Stimulated activated CD4-positive, alpha-beta T cell treated with anti-CD3 and anti-CD28 coated beads, Interleukin-1b, Interleukin-23, amount 100 ng/mL, for 1 hour (primary cell): ENCODE results near the gene PARD6G.

Experiments used
- DNase-seq, 2 donors: peaks; one replicate each; pipeline ENCODE4 v3.0.0-alpha.2; 2020; ENCODE audit warnings: low read depth in 2 of 2

Gene PARD6G

DNA sequence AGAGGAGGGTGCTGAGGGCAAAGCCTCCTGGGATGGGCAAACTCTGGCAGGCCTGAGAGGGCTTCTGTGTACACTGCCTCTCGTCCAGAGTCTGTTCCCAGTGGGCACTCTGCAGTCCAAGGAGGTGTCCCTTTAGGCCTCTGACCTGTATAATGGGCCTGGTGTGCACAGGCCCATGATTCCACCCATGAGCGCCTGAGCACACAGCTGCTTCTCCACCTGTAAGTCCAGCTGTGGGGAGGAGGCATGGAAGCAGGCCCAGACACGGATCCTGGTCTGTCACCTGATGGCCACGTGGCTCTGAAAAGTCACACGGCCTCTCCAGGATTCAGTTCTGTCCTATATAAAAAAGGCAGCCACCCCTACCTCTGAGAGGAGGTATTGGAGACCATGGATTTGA, 57.0 kb downstream of the PARD6G start:
- DNase-seq = no peak

DNA sequence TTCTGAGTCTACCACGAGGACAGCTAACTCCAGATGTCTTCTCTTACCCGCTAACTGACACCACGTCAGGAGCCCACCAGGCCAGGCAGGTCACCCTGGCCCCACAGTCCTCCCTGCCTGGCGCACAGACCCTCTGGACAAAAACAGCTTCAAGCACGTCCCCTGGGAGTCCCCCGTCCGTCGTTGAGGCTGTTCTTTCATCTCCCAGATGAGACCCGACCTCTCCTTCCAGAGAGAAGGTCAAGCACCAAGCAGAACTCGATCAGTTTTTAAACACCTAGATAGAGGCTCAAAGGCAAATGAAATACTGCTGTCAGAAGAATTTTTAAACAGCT, 57.8 kb downstream of the PARD6G start:
- no peak for DNase-seq

DNA sequence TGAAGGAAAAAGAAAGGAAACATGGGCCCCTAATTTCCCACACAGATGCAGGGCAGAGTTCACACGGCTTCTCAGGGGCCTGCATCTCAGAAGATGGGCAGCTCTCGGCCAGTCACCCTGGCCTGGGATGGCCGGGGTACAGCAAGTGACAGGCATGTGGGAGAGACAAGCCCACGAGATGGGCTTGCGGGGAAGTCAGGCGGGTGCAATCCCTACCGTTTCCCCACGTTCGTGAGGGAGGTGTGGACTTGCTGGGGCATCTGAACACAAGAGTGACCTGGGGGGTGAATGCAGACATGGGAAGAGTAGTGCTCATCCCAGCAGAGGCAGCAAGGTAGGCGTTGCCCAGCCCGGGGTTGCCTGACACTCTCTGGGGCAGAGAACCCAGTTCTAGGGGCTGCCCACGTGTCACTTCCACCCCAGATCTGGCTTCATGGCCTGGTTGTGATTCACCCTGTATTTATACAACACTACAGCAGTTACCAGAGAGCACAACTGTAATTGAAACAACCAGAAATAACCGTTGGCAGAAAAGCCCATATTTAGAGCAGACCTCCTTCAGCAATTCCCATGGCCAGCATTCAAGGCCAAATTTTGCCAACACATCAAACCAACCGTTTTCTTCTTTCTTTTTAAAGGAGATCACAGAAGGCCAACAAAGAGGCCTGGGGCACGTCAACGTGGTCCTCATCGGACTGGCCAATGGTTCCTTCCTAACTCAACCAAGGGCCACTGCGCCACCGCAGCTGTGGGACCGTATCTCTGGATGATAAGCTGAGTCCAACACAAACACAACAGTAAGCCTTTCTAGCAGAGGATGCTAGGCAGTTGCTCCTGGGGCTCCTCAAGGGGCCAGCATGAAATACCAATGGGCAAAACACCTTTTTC, 58.4 kb downstream of the PARD6G start:
- DNase-seq = no peak

DNA sequence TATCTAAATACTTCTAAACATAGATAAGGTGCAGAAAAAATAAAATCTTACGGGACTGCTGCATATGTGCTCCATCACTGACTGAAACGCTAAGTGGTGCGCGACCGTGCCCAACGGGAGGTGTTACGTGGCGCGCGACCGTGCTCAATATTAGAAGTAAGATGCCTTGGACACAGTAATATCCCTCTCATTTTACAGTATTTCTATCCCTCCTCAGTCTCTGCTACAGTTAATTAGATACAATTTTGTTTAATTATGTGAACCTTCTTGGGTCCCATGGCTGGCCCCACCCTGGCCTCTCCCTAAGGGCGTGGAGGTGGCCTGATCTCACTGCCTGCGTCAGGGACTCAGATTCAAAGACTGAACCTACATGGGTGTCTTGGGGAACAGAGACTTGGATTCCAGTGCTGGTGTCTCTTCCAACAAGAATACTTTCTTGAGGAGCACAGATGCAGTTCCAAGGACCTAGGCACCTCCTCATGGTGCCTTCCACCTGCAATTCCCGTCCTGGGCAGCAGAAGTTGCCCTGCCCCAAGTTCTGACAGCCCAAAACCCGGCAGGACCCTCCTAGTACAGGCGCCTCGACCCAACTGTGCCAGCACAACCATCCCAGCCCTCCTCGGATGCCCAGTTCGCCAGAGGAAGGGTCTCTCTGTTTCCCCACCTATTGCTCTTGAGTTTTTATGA, 59.2 kb downstream of the PARD6G start:
- no peak for DNase-seq

DNA sequence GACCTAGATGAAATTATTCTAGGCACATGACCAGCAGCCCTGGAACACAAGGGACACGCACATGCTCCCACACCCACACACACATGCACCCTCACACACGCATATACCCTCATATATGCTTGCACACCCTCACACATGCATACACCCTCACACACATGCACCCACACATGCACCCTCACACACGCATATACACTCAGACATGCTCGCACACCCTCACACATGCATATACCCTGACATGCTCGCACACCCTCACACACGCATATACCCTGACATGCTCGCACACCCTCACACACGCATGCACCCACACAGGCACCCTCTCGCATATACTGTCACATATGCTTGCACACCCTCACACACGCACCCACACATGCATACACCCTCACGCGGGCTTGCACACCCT, 61.8 kb downstream of the PARD6G start:
- DNase-seq = no peak

DNA sequence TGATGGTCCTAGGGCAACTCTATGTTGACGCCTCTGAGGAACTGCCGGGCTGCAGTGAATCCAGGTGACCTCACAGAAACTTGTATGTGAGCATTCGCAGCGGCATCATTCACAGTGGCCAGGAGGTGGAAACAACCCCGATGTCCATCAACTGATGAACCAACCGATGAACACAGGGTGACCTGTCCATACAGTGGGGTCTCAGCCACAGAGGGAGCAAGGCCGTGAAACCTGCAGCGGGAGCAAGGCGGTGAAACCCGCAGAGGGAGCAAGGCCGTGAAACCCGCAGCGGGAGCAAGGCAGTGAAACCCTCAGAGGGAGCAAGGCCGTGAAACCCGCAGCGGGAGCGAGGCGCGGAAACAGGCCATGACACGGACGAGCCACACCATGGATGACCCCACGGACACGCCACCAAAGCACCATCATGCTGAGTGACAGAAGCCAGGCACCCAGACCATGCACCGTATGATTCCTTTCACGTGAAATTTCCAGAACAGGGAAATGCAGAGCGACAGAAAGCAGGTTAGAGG, 63.0 kb downstream of the PARD6G start:
- no peak for DNase-seq

DNA sequence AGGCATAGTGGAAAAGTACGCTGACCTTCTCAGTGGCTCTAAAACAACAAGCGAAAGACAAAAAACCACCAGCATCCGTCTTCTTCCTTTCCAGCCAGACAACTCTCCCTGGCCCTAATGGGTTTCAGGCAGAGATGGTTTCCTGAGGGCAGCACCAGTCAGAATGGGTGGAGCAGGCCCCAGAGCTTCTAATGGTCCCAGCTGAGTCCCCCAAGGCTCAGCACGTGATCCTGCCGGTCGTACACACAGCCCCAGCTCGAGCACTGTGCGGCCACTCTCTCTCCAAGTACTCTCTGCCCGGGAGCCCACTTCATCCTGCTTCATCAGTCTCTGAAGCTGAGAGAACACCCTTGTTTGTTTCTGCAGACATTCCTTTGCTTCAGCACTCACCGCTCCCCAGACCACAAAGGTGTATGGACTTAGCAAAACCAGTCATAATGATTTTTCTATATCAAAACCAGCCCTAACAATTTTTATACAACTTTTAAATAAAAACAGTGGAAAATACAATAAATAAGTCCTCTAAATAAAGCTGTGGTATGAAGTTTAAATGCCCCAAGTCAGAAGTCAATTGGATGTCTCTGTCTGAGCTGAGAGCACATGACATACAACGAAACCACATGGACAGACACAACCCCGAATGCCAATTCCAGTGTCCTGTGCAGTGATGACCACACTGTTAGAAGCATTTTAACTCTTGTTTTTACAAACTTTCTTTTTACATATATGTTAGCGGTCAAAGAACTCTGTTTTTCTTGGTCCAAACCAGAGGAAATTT, 63.9 kb downstream of the PARD6G start:
- no peak for DNase-seq

DNA sequence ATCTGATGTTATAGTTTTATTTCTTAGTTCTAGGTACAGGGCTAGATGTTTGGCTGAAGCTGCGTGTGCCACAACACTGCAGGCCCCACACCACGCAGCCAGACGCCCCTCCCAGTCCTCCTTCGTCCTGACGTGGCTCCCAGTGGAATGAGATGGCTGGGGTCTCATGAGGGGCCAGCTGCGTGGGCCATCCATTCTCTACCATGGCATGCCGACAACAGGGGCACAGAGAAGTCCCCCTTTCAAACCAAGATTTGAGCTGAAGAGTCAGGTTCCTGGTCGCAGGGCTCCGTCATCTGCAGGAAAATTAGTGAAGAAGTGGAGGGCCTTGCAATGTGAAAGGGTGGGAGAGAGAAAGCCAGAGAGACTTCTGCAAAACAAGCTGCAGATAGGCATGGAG, 64.5 kb downstream of the PARD6G start:
- DNase-seq = no peak

DNA sequence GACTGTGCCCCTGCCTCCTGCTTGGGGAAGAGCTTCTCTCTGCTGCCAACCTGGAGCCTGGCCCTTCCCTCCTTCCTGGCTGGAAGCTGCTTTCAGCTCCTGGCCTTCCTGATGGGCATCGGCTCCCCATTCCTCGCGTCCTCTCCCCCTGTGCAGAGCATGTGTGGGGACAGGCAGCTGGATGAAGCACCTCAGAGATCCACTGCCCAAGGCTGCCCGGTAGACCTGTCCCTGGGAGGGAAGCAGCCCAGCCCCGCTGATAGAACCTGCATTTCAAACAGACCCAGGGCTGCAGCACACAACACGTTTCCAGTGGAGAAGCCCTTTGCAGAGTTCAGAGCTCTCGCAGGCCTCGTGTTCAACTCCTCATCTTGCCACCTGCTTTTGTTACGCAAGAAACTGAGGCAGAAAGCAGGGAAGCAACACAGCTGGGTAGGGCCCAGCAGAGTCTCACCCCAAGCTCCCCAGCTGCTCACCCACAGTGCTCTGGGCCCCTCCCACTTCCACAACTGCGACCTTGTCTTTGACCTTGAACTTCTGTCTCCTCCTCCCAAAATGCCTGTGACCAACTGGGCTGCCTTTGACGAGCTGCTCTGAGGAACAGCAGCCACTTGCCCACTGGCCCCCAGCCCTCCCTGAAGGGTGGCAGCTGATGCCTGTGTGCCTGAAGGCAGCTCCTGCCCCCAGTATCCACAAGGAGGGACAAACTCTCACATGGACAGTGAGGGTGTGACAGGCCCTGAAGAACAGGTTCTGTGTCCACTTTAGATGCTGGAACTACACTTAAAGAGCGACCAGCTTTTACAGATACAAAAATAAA, 65.5 kb downstream of the PARD6G start:
- DNase-seq = no peak

DNA sequence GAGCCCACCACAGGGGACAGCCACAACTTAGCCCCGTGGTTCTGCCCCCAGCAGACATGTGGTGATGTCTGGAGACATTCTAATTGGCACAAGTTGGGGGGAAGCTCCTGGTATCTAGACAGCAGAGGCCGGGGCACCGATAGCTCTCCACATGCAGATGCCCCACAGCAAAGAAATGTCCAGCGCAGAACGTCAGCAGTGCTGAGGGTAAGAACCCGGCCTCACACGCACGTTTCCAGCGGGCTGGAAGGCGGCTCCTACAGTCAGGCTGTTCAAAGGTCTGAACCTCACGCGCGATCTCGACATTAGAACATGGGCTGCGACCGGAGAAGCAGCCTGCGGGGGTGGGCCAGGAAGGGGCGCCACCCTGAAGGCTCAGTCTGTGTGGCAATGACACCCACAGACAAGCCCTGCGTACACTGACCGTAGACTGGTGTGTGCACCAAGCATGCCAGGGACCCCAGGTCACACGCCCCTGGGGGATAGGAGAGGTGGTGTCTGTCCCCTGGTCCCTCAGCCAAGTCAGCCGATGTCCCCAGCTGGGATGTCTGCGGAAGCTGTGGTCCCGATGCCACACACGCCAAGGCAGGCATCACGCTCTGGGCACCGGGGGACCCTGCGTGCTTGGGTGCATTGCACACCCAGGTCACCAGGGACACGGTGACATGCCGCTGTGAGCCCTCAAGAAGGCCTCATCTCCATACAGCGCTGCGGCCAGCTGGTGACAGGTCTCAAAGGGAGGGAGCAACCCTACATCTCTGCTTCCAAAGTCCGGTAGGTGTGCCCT, 66.3 kb downstream of the PARD6G start:
- DNase-seq = no peak

DNA sequence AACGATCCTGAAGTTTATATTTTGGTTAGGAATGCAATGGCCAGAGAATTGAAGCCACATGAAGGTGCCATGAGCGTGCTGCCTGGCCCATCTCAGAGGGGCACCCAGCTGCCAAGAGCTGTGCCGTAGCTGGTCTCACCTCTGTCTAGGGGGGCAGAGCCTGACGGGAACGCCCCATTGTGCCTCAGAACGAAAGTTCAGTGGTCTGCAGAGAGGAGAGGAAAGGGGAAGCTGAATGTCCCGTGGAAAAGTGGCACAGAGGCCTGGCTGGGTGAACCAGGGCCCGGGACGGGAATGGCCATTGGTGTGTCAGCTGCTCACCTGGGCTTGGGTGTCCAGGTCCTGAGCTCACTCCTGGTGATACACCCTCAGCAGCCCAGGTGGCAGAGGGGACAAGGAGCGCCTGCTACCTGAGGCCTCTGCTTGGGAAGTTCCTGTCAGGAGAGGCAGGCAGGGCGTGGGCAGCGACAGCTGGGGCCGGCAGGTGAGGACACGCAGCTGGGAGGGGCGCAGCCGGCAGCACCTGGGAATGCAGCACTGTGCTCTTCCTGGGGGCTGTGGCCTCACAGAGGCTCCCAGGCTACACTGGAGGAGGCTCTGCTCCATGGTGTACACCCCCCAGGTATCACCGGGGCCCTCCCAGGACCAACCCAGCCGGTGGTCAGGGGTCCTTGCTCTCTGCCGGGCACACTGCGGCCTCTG, 67.3 kb downstream of the PARD6G start:
- DNase-seq = no peak

DNA sequence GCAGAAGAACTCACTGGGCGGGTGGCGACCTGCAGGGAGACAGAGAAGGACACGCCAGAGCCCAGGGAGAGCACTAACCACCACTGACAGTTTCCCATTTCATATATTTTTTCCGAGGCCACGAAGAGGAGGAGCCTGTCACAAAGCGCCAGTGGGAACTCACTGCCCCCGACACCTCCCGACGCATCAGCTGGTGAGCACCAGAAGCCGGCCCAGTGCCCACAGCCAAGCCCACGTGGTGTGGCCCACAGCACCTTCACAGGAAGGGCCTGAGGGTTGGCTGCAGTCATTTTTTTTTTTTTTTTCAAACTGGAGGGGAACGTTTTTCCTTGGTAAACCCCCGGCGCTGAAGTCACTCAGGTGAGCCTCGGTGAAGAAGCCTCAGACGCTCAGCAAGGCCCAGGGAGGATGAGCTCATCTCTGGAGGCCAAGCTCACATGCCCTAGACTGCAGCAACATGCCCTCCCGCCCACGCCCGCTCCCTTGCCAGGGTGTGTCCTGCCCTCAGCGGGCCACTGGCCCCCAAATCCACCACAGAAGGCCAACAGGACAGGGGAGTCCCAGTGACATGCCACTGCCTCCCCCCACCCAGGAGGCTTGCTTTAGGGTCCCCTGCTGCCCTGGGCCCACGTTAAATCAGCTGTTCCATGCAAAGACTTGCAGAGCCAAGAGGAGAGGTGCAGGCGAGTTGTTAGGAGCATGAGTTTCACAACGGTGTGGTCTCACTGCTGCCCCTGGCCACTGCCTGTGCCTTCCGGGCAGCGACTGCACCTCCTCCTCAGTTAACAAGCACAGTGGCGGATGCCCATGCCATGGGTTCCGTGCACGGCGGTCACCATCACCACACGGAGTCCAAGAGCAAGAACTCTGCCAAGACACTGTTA, 68.1 kb downstream of the PARD6G start:
- DNase-seq = no peak

DNA sequence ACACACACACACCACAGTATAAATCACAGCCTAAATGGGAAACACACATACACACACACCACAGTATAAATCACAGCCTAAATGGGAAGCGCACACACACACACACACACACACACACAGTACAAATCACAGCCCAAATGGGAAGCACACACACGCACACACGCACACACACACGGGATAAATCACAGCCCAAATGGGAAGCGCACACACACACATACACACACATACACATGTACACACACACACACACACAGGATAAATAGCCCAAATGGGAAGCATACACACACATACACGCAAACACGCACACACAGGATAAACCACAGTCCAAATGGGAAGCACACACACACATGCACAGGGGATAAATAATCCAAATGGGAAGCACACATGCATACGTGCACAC, 70.2 kb downstream of the PARD6G start:
- no peak for DNase-seq

DNA sequence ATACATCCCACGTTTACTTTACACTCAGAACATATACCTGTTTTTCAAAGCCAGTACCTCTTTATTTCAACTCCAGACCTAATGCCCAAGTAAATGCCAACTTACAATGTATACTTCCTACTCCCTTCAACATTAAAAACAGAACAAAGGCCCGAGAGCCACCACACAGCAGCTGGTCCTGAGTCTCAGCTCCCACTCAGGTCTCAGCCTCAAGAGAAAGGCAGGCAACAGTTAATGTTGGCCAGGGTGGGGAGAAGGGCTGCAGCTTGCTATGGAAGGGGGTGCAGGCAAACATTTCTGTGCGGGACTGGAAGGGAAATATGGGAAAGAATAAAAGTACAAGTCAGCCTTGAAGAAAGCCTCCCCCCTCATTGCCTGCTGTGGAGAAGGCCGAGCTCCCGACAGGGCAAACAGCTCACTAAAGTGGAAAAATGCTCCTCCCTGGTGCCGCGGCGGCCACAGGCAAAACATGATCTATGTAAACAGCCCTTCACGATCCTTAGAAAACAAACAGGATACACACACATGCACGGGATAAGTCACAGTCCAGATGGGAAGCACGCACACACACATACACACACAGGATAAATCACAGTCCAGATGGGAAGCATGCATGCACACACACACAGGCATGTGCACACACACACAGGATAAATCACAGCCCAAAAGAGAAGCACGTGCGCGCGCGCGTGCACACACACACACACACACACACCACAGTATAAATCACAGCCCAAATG, 70.8 kb downstream of the PARD6G start:
- DNase-seq = no peak

DNA sequence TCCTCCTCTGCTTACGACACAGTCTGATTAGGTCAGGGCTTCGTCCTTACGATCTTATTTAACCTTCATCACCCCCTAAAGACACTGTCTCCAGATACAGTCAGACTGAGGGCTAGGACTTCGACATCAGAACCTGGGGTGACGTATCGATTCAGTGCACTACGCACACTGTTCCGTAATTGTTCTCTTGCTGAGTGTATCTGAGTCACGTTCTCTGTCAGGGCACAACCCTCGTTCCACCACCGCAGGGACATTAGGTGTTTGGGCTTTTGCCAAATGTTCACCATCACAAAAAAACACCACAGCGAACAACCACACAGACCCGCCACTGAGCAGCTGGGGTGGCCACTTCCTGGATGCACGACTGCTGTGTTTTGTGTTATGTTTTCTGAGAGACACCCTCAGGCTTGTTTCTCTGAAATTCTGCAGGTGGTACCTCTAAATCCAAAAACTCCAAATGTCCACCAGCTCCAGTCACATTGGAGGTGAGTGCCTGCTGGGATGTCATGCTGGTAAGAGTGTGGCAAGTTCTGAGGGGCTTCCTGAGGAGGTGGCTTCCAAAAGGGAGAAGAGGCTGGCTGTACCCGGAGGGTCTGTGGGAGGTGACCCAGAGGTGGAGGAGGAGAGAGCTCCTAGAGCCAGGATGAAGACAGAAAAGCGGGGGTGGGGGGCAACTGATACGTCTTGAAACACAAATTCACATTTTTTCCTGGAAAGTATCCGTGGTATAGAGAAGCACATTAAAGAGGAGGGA, 71.7 kb downstream of the PARD6G start:
- no peak for DNase-seq

DNA sequence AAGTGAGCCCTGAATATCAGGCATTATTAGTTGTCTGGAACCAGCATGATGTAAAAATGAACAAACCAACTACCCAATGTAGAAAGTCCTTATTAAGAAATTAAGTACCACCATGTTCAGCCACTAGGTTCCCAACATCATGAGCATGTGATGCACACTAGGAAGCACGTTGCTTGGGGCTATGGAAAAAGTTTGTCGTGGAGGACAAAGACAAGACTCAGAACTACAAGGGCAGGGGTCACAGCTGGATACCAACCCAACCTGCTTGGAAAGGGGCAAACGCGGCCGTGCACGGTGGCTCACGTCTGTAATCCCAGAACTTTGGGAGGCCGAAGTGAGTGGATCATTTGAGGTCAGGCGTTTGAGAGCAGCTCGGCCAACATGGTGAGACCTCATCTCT, 74.3 kb downstream of the PARD6G start:
- DNase-seq = no peak

DNA sequence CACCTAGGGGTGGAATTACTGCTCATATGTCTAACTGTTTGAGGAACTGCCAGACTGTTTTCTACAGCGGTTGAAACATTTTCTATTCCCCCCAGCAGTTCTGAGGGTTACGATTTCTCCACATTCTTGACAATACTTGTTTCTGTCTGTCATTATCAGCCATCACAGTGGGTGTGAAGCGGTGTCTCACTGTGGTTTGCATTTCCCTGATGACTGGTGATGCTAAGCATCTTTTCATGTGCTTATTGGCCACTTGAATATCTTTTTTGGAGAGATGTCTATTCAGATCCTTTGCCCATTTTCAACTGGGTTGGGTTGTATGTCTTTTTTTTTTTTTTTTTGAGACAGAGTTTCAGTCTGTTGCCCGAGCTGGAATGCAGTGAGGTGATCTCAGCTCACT, 75.3 kb downstream of the PARD6G start:
- no peak for DNase-seq
